GM18951 (cell line): ENCODE results near the gene GIPC2.
"Not testable (repeated sequence)": the region's sequence is repeated elsewhere in the genome, so short reads cannot be mapped to it uniquely, and the experiment has no call there.

ENCODE experiments used
- POLR2A ChIP-seq: IDR thresholded peaks from 4 replicates; pipeline ENCODE4 v1.6.1; 2011; ENCODE audit warnings: mild to moderate bottlenecking; ENCODE audit not compliant: insufficient read length, insufficient read depth; ENCODE audit errors: extremely low read depth
- in situ Hi-C: fragments of 300-500 bp; cut with MboI; formaldehyde crosslinking; loops from one replicate; pipeline ENCODE4 v1.12.0; 2022; ENCODE audit warnings: low sequenced_read_pairs, mixed read lengths, inconsistent platforms; ENCODE audit not compliant: unreplicated experiment

The GIPC2 gene

DNA sequence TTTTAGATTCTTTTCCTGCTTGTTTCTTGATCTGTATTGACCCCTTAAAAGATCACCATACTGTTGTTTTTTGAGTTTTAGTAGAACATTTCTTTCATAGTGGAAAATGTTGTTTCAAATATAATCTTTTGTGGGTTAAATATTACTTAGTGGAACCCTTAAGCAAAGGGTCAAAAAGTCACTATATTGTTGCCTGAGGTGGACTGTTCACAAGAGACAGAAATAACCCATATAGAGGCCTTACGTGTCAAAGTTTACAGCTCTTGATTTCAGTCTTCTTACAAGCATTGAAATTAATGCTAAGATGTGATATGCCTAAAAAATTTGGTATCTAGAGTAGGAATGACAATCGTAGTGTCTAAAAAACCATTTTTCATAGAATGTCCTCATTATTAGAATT is 34.7 kb upstream of the GIPC2 start:
- TF ChIP-seq POLR2A: no peak
- in situ Hi-C loops: no loop called here

DNA sequence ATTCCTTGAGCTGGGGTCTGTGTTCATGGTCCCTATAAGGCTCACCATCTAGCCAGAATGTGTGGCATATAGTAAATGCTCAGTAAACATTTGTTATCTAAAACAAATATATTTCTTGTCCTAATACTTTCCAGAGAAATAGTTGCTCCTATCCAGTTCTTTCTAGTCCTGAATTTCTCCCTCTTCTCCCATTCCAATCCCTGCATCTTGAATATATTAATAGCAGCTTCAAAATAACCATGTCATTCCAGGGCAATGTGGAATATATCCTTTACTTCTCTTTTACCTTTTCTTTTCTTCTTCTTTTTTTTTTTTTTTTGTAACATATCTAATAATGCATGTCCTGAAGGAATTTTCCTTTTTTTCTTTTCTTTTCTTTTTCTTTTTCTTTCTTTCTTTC is 30.6 kb upstream of the GIPC2 start:
- in situ Hi-C loops: no loop called here

DNA sequence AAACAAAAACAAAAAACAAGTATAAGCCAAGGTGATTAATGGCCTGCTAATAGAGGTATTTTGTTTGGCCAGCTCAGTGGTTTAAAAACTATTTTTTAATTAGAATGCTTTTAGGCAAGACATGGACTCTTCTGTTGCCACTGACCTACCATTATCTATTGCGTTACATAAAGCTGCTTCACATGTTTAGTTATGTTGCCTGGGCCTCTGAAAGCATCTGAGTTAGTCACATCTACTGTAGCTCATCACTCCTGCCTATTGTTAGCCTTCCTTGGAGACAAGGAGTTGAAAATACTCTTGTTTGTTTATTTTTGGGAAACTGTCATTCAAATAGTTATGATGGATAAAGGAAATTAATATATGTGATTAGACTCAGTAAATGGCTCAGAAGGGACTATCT is 26.7 kb upstream of the GIPC2 start:
- in situ Hi-C loops: no loop called here
- no peak for TF ChIP-seq POLR2A

More for the DNA sequence above, 30.6 kb upstream of the GIPC2 start:
- no peak for TF ChIP-seq POLR2A

DNA sequence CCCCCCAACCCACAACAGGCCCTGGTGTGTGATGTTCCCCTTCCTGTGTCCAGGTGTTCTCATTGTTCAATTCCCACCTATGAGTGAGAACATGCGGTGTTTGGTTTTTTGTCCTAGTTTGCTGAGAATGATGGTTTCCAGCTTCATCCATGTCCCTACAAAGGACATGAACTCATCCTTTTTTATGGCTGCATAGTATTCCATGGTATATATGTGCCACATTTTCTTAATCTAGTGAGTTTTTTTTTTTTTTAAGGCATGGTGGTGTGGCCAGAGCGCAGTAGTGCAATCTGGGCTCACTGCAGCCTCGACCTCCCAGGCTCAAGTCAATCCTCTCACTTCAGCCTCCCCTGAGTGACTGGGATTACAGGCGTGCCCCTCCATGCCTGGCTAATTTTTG is 24.6 kb upstream of the GIPC2 start:
- in situ Hi-C loops: not testable (repeated sequence)

DNA sequence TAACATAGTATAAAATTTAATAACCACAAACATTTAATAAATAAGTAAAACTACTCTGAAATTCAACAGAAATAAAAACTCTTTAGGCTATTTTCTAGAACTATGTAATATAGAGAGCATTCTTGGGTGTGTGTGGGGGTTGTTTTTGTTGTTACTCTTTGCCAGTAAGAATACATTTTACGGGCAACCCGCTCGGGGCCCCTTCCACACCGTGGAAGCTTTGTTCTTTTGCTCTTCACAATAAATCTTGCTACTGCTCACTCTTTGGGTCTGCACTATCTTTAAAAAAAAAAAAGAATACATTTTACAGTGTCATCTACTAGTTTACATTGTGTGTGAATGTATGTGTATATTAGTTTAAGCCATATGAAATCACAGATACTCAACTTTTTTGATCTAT is 16.0 kb upstream of the GIPC2 start:
- in situ Hi-C loops: no loop called here
- TF ChIP-seq POLR2A: no peak

DNA sequence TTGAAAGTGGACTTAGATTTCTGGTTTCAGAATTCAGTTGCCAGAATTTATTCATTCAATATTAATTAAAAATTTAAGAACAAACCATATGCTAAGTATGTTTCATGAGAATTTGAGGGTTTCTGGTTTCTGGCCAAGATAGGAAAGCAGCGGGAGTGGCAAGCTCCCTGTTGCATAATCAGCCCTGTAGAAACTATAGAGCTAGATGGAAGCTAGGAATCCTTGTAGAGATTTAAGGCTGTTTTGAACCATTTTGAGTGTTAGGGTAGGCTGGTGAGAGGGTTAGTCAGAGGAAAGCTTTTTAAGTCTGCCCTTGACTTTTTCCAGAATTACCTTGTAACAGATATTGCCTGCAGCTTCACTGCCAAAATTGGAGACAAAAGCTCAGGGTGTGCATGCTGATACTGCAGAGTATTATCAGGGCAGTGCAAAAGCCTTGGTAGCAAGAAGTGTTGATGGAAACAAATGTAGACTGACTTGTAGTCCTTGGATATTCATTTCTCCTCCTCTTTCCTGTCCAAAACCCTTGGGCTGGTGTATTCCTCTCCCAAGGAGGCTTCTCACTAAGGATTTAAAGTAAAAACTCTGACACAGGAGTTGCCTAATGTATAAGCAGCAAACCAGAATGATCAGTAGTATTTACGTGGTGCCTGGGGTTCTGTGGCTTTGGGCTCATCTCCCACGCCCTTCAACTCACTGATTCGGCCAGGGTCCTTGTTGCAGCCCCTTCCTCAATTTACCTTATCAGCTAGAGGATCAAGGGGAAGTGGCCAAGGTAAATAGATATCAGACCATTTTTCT is 12.6 kb upstream of the GIPC2 start:
- in situ Hi-C loops: no loop called here
- no peak for TF ChIP-seq POLR2A

DNA sequence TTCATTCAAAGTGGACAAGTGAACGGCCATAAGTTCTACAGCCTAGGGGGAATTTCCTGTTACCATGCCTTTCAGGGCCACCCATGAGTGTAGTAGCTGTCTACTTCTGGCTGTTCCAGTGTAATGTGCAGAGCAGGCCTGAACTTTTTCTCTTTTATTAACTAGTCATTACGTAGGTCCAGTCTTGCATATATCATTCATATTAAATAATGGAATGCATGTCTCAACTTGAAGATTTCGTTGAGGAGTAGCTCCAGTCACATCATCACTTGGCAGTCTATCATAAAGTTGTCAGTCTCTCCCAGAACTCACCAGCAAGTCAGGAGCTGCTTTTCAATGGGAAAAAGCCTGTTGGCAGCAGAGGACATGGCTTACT is 12.0 kb upstream of the GIPC2 start:
- in situ Hi-C loops: no loop called here

DNA sequence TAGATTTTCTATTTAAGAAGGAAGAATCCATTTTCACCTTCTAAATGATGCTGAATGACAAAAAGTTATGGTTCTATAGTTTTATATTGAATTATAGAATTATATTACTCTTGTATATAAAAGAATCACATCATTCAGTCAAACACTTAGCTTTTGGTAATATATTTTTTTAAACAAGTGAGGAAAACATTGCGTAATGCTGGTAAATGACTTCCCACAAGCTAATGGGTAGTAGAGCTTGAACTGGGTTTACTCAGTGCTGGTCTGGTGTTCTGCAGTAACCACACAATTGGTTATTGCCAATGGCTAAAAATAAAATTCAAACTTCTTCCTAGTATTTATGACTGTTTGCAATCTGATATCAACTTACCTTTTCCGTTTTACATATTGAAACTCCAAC is 10.6 kb upstream of the GIPC2 start:
- in situ Hi-C loops: no loop called here
- TF ChIP-seq POLR2A: no peak

More for the DNA sequence above, 12.0 kb upstream of the GIPC2 start:
- TF ChIP-seq POLR2A: no peak

DNA sequence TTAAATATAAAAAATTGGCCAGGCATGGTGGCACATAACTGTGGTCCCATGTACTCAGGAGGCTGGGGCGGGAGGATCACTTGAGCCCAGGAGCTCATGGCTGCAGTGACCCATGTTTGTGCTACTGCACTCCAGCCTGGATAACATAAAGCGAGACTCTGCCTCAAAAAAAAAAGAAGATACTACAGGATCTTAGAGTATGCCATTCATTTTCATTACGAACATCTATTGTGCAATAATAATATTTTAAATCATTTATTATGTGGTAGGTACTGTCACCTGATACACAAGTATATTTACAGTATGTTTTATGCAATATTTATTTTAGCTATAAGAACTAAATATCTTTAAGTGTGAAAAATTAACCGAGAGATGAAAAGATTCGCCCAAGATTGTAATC is 9.3 kb upstream of the GIPC2 start:
- no peak for TF ChIP-seq POLR2A
- in situ Hi-C loops: no loop called here

DNA sequence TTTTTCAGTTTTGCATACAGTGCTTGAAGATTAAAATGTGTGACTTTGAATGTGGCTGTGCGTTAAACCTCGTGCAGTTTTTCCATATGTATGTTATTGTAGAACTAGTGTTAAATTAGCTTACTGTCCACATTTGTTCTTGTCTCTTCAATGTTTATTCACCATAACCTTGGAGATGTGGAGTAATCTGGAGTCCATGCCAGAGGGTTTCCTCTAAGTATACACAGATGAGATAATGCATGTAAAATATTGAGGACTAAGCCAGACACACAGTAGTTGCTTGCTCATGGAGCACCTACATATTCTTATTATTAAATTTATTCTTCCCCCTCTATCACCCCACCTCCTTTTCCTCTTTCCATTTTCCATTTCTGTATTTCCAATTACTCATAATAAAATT is 7.7 kb upstream of the GIPC2 start:
- in situ Hi-C loops: no loop called here
- TF ChIP-seq POLR2A: no peak

DNA sequence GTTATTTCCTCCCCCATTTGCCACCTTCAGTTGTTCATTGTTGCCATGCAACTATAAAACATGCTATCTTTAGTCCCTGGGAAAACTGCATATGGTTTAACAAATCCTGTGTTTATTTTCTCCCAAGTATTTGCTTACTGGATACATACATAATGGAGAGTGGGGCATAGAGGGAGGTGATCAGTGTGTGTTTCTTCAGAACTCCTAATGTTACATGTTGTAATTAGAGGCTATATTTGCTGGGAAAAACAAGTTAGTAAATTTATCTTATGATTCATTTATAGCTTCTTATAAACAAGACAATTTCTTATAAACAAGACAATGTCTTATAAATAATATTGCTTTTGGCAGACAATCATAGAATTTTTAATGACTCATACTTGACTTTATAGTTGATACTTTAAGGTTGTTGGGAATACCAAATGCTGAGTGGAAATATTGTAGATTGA is 7.3 kb upstream of the GIPC2 start:
- no peak for TF ChIP-seq POLR2A
- in situ Hi-C loops: no loop called here

DNA sequence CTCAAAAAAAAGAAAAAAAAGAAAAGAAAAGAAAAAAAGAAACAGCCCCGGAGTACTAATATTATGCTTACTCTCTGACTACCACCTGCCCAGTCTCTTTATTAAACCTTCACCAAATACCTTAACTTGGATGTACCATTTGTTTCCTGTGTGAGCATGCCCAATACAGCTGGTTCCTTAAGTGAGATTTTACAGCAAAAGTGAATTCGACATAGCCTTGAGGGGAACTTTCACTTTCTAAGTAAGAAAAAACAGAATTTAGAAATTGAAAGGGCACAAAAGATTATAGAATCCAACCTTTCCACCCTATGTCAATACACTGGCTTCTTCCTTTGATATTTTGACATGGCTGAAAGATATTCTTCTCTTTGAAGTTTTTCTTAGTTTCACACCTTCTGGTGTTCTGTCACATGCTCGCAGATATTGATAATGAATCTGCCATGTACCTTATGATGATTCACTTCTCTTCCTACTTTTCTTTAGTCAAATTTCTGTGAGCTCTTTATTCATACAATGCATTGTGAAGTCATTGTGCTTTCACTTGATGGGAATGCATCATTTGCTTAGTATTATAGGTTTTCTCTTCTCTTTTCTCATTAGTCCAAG is 5.2 kb upstream of the GIPC2 start:
- no peak for TF ChIP-seq POLR2A

DNA sequence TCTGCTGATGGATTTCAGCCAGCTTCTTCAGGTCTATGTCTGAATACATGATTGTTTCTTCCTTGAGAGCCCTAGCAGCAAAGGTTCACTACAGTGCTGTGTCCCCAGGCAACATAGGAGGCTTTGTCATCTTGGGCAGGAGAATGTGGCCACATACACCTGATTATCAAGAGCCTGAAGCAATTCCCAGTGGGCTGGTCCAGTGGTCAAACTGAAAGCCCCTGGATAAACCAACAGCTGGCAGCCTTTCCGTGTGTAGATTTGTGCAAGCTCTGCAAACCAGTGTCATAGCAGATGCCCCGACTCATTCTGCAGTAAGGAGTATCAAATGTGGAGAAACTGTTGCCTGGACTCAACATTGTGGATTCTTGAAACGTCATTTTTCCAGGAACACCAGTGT is 2.3 kb upstream of the GIPC2 start:
- in situ Hi-C loops: no loop called here
- no peak for TF ChIP-seq POLR2A

More for the DNA sequence above, 5.2 kb upstream of the GIPC2 start:
- in situ Hi-C loops: no loop called here

DNA sequence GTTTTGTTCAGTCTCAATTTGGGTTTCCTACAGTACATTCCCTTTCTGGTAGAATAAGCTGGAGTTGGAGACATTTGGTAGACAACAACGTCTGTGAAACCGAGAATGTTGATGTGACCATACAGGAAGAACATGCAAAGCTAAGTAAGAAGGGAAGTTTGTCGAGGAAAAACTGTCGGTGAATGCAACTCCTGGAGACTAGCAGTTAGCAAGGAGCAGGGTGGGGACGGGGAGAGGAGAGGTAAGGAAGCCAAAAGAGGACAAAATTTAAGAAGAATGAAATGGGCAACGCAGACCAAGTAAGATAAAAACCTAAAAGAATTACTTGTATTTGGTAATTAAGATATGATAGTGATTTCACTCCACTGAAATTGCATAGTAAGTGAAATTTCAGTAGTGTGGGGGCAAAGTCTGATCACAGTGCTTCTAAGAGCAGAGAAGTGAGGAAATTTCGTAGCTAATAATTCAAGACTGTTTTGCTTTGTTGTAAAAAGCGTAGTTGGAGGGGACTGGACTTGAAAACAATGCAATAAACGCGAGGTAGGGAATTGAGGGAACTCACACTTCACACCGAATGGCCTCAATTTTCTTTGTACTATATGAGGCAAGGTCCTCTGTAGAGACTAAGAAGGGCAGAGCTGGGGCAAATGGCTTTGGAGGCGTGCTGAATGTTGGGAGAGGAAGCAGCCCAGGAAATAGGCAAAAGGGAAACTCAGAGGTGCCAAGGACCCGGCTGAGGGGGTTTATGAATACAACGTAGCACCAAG is 787 bp upstream of the GIPC2 start:
- TF ChIP-seq POLR2A: no peak
- in situ Hi-C loops: no loop called here
